HG02981 (cell line): ENCODE results near the gene SEMA4F.
"Not testable (repeated sequence)": the region's sequence is repeated elsewhere in the genome, so short reads cannot be mapped to it uniquely, and the experiment has no call there.

Experiments
- ATAC-seq: cut with Tn5 transposase; IDR thresholded peaks from one replicate; pipeline ENCODE4 v1.9.1; 2021; ENCODE audit warnings: mild to moderate bottlenecking, moderate library complexity; ENCODE audit not compliant: unreplicated experiment

The SEMA4F gene, protein sequence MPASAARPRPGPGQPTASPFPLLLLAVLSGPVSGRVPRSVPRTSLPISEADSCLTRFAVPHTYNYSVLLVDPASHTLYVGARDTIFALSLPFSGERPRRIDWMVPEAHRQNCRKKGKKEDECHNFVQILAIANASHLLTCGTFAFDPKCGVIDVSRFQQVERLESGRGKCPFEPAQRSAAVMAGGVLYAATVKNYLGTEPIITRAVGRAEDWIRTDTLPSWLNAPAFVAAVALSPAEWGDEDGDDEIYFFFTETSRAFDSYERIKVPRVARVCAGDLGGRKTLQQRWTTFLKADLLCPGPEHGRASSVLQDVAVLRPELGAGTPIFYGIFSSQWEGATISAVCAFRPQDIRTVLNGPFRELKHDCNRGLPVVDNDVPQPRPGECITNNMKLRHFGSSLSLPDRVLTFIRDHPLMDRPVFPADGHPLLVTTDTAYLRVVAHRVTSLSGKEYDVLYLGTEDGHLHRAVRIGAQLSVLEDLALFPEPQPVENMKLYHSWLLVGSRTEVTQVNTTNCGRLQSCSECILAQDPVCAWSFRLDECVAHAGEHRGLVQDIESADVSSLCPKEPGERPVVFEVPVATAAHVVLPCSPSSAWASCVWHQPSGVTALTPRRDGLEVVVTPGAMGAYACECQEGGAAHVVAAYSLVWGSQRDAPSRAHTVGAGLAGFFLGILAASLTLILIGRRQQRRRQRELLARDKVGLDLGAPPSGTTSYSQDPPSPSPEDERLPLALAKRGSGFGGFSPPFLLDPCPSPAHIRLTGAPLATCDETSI

DNA sequence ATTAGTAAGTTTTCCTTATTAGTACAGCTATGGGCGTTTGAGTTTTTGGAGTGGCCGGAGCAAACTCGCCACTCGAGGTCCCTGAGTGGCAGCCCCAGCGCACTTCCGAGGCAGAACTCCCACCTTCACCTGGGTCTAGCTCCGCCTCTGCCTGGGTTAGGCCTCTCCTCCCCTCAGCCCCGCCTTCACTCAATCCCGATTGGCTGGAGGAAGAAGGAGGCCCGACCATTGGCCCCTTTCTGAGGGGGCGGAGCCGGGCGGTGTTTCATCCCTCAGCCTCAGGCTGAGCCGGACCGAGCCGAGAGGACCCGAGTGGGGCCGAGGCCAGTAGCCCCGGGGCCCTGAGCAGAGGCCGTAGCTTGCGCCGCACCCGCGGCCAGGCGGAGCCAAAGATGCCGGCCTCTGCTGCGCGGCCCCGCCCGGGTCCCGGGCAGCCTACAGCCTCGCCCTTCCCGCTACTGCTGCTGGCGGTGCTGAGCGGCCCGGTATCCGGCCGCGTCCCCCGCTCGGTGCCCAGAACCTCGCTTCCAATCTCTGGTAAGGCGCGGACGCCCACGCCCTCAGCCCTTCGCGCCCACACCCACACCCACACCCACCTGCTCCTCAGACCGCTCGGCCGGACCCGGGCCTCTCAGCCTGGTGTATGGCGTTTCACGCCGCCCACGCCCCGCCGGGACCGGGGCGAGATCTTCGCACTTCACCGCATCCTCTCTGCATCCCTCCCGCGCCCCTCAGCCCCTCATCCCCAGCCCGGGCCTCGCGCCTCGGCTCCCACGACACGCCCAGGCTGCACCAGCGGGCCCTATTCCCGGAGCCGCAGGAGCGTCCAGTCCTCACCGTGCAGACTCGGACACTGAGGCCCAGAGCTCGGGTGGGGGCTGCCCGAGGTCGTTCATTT, at the start of gene SEMA4F:
SEMA4F (plus strand) TSS at position 263 of the 898 bp plus-strand sequence; CDS start at position 393, 130 bp downstream.
- ATAC-seq, result peak; percentile 100

DNA sequence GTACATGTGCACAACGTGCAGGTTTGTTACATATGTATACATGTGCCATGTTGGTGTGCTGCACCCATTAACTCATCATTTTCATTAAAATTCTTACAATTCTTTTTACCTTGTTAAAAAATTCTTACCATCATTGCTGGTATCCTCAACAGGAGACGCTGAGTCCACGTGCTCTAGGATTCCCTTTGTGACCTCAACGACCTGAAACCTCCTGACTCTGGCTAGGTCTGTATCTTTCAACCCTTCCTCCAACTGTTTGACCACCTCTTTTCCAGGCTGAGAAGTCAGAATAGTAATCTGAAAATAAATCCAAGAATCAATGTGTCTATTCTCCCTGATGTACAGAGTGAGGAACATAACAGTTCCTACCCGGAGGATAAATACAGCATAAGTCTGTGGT, 47.1 kb upstream of the SEMA4F start:
- ATAC-seq, result no peak

DNA sequence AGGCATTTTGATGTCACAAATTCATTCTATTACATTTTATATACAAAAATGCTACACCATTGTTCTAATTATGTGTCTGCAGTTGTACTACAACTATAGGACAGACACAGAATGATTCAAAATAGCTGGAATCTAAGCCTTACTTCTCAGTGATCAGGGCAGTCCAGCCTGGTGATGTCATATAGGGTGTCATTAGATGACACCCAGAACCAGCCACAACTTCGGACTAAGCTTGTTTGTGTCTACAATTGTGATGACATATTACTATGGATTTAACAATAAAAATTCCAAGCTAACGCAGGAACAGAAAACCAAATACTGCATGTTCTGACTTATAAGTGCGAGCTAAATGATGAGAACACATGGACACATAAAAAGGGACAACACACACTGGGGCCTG, 36.9 kb upstream of the SEMA4F start:
- no peak for ATAC-seq

DNA sequence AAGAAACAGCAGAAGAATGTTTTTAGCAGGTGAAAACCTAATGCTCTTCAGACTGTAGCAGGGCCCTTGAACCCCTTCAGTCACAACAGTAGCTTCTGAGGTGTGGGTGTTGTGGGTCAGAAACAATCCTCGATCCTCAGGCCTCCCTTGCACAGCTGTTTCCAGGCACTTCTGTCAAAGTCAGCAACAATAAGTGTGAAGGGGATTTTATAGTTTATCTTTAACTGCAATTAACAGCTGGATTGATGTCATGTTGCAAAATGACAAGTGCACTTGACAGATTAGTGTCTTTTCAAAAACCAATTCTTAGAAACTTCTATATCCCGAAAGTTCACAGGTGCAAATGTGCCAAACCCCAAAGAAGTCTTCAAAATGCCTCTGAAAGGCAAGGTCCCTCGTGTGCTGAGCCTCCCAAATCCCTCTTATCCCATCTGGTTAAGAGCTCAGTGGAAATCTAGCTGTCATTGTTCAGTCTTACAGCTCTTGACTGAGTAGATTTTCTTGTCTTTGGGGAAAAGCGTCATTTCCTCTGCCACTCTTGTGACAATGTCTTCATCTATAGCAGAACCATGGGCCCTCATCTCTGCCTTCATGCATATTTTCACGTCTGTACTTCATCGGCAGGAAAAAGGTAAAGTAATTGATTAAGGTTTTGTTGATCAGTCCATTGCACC, 35.5 kb upstream of the SEMA4F start:
- no peak for ATAC-seq

DNA sequence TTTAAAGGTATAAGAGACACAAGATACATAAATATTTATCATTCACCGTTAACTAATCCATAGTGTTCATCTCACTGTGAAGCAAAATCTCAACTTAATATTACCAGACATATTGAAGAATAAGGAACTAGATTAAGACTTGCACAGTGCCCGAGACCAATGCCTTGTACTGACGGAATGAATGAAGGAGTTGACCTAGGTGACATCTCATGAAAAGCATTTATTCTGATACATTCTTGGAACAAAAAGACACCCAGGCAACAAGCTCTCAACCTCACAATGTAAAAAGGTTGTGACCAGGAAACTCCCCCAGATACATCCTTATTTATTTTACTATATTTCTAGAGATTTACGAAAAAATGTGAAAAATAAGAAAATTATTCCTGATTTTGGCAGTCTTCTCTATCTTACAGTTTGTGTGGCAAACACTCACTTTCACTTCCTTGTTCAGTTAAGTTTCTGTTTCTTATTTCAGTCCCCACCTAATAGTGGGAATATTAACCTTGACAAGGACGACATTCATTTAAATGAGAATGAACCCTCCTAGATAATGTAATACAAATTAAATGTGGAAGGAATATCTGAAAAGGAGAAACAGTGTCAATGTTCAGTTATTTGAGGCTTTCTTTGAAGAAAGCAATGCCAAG, 34.3 kb upstream of the SEMA4F start:
- ATAC-seq, result no peak

DNA sequence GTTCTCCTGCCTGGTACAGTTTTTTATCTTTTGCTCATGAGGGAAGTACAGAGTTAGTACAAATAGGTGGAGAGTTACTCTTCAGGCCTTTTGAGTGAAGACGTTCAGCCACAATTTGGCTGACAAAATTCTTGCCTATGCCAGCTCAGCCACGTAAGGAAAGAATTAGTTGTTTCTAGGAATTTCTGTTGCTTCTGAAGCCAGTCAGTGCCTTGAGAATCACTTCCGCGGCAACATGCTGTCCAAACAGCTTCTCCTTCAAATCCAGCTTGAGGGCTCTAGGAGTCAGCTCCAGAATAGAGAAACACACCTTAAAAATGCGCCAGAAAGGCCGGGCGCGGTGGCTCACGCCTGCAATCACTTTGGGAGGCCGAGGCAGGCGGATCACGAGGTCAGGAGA, 33.4 kb upstream of the SEMA4F start:
- no peak for ATAC-seq

DNA sequence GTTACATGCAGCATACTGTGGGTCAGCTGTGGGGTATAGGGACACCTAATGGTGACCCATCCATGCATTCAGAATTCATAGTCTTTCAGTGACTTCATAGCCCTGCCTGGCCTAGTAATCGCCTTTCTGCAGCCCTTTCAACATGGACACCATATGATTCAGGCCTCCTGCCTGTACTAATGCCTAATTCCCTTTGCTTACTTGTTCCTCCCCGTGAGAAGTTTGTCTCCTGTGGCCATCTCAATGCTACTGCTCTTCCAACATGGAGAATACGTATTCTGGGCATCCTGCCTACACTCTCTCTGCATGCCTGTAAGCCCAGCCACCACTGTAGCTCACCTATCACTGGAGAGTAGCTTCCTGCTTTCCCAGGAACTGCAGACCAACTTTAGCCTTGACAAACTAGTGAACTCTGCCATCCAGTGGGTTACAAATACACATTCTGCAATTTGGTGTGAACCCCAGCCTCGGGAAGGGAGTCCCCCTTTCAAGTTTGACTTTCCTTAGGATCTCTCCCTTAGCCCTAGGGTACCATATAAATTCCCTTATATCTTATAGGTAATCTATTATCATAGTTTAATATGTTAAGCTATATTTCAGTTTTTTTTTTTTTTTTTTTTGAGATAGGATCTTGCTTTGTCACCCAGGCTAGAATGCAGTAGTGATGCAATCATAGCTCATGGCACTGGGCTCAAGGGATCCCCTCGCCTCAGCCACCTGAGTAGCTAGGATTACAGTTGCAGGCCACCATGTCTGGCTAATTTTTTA, 28.2 kb upstream of the SEMA4F start:
- no peak for ATAC-seq

DNA sequence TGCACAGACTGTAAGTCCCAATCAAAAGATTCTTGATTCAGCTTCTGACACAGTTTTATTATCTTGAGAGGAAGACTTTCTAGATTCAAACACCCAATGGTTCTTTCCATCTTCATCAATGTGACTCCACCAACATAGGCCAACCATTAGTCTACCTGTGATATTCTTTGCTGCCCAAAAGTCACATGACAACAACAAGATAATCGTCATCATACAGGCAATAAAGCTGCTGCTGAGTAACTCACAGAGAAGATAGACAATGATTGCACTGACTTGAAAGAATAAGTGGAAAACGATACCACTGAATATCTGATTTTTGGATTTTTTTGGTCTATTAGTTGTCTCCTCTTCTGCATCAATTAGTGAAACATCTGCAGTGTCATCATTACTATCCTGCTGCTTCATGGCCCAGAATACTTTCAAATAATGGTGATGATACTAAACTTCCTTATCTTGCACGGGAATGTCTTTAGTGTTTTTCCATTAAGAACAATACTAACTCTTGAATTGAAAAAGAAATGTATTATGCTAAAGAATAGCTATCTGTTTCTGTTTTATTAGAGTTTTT, 25.4 kb upstream of the SEMA4F start:
- ATAC-seq, result no peak

DNA sequence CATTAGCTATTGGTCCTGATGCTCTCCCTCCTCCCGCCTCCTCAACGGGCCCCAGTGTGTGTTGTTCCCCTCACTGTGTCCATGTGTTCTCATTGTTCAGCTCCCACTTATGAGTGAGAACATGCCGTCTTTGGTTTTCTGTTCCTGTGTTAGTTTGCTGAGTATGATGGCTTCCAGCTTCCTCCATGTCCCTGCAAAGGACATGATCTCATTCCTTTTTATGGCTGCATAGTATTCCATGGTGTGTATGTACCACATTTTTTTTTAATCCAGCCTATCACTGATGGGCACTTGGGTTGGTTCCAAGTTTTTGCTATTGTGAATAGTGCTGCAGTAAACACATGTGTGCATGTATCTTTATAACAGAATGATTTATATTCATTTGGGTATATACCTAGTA, 23.6 kb upstream of the SEMA4F start:
- ATAC-seq, result not testable (repeated sequence)

DNA sequence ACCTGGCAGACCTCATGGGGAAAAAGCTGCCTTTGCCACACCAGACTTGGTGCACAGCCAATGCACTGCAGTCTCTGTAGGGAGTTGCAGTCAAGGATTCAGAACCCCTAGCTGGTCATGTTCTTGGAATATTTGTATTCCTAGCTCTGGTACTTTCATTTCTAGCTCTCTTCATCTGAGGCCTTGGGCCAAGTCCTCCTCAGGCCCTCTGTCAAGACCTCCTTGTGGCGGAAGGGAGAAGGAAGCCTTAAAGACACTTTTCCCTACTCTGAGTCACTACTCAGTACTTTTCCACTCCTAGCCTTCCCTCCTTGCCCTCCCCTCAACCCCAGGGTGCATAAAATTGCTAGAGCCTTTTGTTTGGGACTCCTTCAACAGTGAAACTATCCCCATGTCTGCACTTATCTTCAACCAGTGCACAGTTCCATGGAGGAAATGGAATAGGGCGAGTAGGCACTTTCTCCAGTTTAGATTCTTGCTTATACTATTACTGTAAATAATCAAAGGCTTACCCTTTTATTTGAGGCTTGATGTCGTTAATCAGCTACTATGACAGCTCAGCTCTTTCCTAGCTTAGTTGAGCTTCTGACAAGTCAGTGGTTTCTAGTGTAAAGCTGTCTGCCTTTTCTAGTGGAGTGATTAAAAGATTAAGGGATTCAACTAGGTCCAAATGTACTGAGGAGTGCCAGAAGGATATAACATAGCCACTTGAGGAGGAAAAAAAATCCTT, 21.7 kb upstream of the SEMA4F start:
- no peak for ATAC-seq

DNA sequence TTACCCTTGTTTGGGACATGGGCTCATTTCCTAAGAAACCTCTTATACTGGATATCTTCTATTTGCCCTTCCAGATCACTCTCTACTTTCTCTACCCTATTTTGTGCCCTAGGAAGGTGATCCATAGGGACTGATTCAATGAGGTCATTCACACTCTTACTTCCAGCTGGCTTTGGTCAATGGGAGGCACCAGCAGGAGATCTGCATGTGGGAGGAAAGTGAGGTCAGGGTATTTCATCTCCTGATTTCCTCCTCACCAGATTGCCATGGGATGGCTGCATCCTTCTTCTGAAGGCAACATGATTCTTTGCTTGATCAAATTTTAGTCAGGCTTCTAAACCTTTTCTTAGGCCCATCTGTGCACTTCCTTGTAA, 21.1 kb upstream of the SEMA4F start:
- no peak for ATAC-seq

DNA sequence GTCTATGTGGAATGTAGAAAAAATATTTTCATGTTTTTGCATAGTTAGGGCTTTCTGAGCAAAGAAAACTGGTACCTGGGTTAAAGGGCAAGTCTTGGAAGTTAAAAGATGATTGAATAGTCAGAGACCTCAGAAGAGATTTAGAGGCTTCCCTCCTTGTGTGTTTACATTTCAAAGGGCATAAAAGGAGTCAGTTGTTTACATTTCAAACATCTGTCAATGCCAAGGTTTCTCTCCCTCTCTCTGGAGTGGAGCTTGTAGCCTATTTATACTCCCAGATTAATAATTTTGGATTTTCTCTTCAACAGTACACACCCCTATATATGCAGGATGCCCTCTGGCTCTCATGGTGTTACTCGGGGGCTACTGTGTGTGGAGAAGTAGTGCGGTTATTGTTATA, 14.5 kb upstream of the SEMA4F start:
- no peak for ATAC-seq

DNA sequence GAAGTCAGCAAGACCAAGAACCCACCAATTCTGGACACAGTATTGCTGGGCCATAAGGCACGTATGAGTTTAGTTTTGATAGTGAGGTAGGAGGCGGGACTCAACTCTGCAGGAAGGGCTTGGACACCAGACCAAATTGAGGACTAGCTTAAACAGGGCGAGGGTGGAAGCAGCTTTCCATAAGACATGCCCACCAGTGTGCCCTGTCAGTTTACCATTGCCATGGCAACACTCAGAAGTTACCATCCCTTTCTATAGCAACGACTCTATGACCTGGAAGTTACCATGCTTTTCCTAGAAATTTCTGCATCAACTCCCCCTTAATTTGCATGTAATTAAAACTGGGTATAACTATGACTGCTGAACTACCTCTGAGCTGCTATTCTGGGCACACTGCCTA, 8.7 kb upstream of the SEMA4F start:
- no peak for ATAC-seq

DNA sequence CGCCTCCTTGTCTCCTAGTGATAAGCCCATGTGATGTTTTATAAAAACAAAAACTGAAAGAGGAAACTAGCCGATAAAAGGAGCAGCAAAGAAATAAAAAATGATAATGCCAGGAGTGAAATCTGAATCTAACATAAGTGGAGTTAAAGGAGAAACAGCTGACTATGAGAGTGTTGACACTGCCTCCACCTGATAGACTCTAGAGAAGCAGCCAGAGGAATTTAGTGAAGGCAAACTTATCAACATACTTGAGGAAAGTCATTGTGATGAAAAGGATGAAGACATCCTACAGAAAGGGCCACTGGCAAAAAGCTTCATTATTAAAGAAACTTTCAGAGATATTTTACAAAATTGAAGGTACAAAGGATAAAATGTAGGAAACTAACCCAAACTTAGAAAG, 7.8 kb upstream of the SEMA4F start:
- ATAC-seq, result no peak

DNA sequence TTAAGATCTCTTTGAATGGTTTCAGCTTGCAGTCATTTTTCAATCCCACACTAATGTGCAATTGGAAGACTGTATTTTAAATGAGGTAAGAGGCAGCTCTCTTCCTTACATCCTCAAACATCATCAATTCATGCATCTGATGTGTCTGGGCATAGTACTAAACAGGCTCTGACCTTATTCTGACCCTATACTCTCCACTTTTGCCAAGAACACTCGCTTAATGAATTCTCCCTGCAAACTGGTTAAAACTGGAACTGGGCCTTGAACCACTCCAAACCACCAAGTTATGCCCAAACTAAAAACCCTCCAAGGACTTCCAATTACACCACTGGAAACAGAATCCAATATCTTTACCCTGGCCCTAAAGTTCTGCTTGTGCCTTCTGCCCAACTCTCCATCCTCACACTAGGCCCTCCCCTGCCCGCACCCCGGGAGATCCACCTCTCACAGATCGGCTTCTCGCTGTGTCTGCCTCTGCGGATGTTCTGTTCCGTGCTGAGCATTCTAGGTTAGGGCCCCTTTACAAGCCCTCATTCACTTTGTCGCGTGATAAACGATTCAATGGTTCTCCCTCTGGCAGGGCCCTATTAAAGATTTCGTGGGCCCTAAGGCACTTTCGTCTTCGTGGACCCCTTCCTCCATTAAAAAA, 7.1 kb upstream of the SEMA4F start:
- no peak for ATAC-seq

DNA sequence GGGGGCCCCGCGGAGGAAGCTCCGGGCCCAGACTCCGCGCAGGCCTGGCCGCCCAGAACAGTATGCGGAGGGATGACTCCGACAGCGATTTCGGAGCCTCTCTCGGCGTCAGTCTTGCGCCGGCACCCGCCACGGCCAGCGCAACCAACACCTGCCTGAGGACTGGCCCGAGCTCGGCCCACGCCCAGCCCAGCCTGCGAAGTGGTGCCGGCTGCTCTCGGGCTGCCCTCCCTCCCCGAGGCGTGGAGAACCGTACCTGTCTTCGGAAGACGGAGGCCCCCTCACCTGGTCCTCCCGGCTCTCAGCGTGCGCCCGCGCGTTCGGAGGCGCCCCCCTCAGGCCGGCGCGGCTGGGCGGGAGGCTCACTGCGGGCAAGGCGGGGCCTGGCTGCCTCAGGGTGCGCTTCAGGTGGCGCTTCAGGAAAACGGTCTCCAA, 6.0 kb upstream of the SEMA4F start, which contains the start of gene M1AP:
M1AP (minus strand) TSS at position 322 of the 435 bp plus-strand sequence. CDS start 8,055 bp downstream, outside the sequence.
- no peak for ATAC-seq

DNA sequence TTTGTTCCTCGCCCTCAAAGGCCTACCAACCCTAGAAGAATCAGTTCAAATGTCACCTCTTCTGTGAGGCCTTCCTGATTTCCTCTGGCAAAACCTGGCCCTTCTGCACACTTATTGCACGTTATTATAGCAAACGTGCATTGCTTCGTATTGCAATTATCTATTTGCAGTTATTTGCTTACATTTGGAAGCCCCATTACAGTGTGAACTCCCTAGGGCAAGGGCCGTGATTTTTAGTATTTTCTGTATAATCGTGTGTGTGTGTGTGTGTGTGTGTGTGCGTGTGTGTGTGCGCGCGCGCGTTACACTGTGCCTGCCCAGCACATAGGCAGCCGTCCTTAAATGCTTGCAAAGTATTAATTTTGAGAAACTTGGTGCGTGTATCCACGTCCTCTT, 460 bp upstream of the SEMA4F start:
- ATAC-seq, result peak; percentile 14

DNA sequence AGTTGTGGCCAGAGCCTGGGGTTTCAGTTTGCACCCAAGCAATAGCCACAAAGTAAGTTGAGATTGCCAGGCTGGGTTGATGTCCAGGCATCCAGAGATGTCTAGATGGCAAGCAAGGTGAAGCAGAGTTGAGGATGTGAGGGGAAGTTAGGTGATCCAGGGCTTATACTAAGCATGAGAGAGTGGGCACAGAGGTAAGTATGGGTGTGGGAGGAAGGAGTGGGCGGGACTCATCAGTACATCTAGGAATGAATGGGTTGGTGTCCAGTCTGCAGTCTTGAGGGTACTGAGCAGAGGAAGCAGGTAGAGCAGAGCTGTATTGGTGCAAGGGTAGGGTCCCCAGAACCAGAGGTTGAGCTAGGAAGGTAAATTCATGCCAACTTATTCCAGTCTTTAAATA, 1.5 kb downstream of the SEMA4F start:
- ATAC-seq, result no peak
